IPS DF 6.9 (cell line): ENCODE results near the gene DNMT3L.
"Not testable (repeated sequence)": the region's sequence is repeated elsewhere in the genome, so short reads cannot be mapped to it uniquely, and the experiment has no call there.

ENCODE experiments used
- DNase-seq: peaks from one replicate; pipeline ENCODE4 v3.0.0-alpha.2; 2013; ENCODE audit warnings: low read depth, low spot score
- H3K27ac ChIP-seq: one replicate; pipeline ENCODE4 v1.5.1; 2013; ENCODE audit warnings: low read length, control low read depth
- H3K27me3 ChIP-seq: 2 replicates; pipeline ENCODE4 v1.6.1; 2013; ENCODE audit warnings: mild to moderate bottlenecking, low read length; ENCODE audit not compliant: control insufficient read depth, insufficient read depth
- H3K36me3 ChIP-seq: 2 replicates; pipeline ENCODE4 v1.6.1; 2013; ENCODE audit warnings: low read length; ENCODE audit not compliant: control insufficient read depth, insufficient read depth
- H3K4me1 ChIP-seq: 2 replicates; pipeline ENCODE4 v1.6.1; 2013; ENCODE audit warnings: low read length; ENCODE audit not compliant: control insufficient read depth, insufficient read depth
- H3K4me3 ChIP-seq: 2 replicates; pipeline ENCODE4 v1.5.1; 2013; ENCODE audit warnings: mild to moderate bottlenecking, low read length
- H3K9me3 ChIP-seq: 2 replicates; pipeline ENCODE4 v1.6.1; 2013; ENCODE audit warnings: low read length, inconsistent platforms; ENCODE audit not compliant: control insufficient read depth, insufficient read depth
- WGBS: extraction: QIAGEN DNeasy Blood & Tissue Kit; methylation state at CpG from one replicate; pipeline ENCODE4 v1.1.7; 2013; ENCODE audit warnings: mixed read lengths, missing lambda C conversion rate; ENCODE audit not compliant: insufficient read length, insufficient coverage; 5-methylcytosine and 5-hydroxymethylcytosine counted together

The DNMT3L gene

GRCh38 chr21:44261675-44262295 lies at the start of gene DNMT3L:
Gene DNMT3L, minus strand, starts transcription at chr21:44261897. Its CDS starts 638 bp downstream, at chr21:44261259.
- H3K4me1 ChIP-seq, result peaks cover 3% of the 10 kb centered on the region; the same call in 1 of the 2 replicates
- H3K27me3 ChIP-seq, result no peaks in the 10 kb centered on the region
- H3K4me3 ChIP-seq, result no peak within 1 kb of the TSS
- no peaks in the 10 kb centered on the region for H3K9me3 ChIP-seq
- no peaks in the 10 kb centered on the region for H3K36me3 ChIP-seq
- H3K27ac ChIP-seq, result no peak within 1 kb of the TSS
- WGBS, result no CpG with 5 or more reads among the region's 19 CpGs
- DNase-seq, result no peak

DNA sequence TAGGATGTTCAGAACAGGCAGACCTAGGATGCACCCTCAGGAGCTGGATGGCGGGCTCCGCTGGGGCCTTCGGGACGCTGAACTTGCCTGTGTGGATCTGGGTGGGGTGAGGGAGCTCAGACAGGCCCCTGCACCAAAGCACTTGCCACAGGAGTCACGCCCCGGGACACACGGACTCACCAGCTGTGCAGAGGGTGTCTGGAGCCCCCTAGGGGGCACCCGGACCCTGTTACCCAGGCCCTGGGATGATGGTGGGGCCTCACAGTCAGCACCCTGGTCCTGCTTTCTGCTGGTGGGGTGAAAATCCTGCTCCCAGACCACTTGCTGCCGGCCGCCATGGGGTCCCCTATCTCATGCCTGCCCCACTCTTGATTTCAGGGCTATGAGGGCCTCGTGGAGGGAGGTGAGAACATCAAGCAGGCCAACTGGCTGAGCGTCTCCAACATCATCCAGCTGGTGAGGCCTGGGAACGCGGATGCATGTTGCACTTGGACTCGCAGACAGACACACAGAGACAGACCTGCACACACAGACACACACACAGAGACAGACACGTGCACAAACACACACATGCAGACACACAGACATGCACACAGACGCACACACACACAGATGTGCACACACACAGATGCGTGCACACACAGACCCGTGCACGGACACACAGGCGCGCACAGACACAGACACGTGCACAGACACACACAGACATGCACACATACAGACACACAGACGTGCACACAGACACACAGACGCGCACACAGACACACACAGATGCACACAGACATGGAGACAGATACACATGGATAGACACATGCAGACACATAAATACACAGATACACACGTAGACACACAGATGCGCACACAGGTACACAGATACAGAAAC lies 49.2 kb upstream of the DNMT3L start:
- Histone ChIP-seq H3K27ac (no peak overlapping the region), H3K9me3 (no peaks in the 10 kb centered on the region), H3K4me1 (no peaks in the 10 kb centered on the region), H3K36me3 (peaks cover 26% of the 10 kb centered on the region), H3K4me3 (no peak overlapping the region), H3K27me3 (no peaks in the 10 kb centered on the region)
- DNase-seq, result no peak
- WGBS, result no CpG with 5 or more reads among the region's 28 CpGs

DNA sequence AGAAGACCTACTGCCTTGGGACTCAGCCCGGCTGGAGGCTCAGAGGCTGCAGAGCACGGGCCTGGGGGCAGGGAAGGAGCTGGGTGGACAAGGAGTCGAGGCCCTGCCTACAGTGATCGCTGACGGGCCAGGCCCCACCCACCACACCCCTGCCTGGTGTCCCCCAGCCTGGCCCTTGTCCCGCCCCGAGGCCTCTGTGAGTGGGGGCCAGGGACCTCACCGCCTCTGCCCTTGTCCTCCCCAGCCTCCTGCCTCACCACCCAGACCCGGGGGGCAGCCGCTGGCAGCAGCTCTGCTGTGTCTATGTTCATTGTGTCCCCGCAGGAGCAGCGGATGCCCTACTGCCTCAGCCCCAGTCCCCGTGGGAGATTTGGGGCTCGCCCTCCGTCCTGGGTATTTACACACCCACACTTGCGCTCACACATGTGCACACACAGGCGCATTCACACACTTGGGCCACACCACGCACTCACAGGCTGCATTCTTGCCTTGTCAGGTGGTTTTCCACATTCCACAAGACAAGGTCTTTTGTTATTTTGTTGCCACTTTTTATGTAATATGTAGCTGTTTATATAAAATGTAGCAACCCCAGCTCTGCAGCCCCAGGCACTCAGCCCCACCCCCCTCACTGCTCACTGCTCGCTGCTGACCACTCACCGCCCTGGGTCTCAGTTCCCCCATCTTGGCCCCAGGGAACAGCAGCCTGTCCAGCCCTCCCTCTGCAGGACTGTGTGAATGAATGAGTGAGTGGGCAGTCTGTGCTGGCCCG lies 45.4 kb upstream of the DNMT3L start:
- H3K4me1 ChIP-seq, result peaks cover 3% of the 10 kb centered on the region; the same call in 1 of the 2 replicates
- no peaks in the 10 kb centered on the region for H3K27me3 ChIP-seq
- no peaks in the 10 kb centered on the region for H3K9me3 ChIP-seq
- H3K27ac ChIP-seq, result no peak overlapping the region
- DNase-seq, result no peak
- H3K4me3 ChIP-seq, result no peak overlapping the region
- H3K36me3 ChIP-seq, result peaks cover 13% of the 10 kb centered on the region; the same call in 1 of the 2 replicates
- no CpG with 5 or more reads among the region's 21 CpGs for WGBS

DNA sequence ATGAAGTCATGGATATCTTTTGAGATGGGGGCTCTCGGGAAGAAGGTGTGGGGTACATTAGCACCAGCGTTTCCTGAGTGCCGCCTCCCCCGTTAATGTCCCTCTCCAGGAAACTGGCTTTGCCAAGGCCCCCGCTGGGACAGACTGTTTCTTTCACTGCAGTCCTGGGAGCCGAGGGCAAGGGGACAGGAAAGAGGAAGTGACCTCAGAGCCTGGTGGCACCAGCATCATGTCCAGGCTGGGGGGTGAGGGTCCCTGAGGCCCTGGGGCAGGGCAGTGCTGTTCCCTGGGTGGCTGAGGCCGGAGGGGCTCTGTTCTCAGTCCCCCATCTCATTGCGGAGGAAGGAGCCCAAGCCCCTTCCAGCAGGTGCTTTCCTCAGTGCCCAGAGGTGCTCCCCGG lies 44.0 kb upstream of the DNMT3L start:
- no CpG with 5 or more reads among the region's 9 CpGs for WGBS
- Histone ChIP-seq H3K4me1 (peaks cover 4% of the 10 kb centered on the region), H3K36me3 (0 out of 2 replicates have a peak, but pooled peaks cover 2% of the 10 kb centered on the region), H3K4me3 (no peak overlapping the region), H3K27ac (no peak overlapping the region), H3K9me3 (no peaks in the 10 kb centered on the region), H3K27me3 (no peaks in the 10 kb centered on the region)
- DNase-seq, result no peak

GRCh38 chr21:44304877-44305293 lies 43.2 kb upstream of the DNMT3L start:
- Histone ChIP-seq H3K9me3 (no peaks in the 10 kb centered on the region), H3K36me3 (no peaks in the 10 kb centered on the region), H3K4me3 (no peak overlapping the region), H3K27ac (no peak overlapping the region), H3K27me3 (no peaks in the 10 kb centered on the region), H3K4me1 (peaks cover 4% of the 10 kb centered on the region)
- DNase-seq, result no peak
- no CpG with 5 or more reads among the region's 8 CpGs for WGBS

DNA sequence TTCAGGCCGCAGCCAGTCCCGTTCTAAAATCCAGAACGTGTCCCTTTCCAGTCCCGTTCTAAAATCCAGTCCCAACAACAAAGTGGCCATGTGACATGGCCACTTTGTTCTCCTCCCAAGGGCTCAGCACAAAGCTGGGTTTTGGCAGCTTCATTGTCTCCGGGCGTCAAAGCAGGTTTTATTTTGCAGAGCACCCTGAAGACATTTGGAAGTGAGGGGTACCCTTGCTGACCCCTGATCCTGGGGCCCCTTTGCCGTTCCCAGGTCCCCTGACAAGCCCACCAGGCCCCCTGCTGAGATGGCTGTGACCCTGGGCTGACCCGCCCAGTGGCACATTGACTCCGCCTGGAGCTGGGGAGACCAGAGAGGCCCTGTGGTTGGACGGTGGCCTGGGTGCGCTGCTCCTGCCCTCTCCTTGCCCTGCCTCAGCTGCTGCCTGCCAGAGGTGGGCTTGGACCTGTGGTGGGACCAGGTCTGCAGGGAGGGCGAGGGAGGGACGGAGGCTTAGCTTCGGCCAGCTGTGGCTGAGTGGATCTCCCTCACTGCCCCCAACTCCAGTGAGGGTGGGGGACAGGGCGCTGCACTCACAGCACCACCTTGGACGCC lies 42.4 kb upstream of the DNMT3L start:
- no CpG with 5 or more reads among the region's 16 CpGs for WGBS
- no peaks in the 10 kb centered on the region for H3K9me3 ChIP-seq
- H3K4me1 ChIP-seq, result peaks cover 4% of the 10 kb centered on the region
- no peak for DNase-seq
- H3K4me3 ChIP-seq, result no peak overlapping the region
- H3K36me3 ChIP-seq, result no peaks in the 10 kb centered on the region
- no peak overlapping the region for H3K27ac ChIP-seq
- no peaks in the 10 kb centered on the region for H3K27me3 ChIP-seq

GRCh38 chr21:44303490-44303981 lies 41.8 kb upstream of the DNMT3L start:
- Histone ChIP-seq H3K27ac (no peak overlapping the region), H3K4me1 (peaks cover 4% of the 10 kb centered on the region), H3K4me3 (no peak overlapping the region), H3K9me3 (no peaks in the 10 kb centered on the region), H3K36me3 (no peaks in the 10 kb centered on the region), H3K27me3 (no peaks in the 10 kb centered on the region)
- no peak for DNase-seq
- no CpG with 5 or more reads among the region's 12 CpGs for WGBS

DNA sequence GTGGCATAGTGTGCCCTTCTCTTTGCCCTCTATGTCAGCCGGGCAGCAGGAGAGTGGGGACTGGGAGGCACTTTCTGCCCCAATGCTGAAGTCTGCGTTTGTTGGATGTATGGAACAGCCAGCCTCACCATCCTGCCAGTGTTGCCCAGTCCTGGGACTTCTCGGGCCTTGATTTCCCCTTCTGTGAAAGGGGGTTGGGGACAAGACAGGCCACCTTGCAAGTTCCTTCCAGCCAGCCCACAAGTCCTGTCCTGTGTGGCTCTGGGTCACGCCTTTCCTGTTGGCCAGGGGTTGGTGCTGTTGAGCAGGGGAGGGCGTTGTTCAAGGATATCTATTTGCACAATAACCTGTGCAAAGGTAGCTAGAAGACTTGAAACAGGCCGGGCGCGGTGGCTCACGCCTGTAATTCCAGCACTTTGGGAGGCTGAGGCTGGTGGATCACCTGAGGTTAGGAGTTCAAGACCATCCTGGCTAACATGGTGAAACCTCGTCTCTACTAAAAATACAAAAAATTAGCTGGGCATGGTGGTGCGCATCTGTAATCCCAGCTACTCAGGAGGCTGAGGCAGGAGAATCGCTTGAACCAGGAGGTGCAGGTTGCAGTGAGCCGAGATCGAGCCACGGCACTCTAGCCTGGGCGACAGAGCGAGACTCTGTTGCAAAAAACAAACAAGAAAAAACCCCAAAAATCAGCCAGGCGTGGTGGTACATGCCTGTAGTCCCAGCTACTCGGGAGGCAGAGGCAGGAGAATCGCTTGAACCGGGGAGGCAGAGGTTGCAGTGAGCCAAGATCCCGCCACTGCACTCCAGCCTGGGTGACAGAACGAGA lies 41.1 kb upstream of the DNMT3L start:
- H3K4me3 ChIP-seq, result not testable (repeated sequence)

DNA sequence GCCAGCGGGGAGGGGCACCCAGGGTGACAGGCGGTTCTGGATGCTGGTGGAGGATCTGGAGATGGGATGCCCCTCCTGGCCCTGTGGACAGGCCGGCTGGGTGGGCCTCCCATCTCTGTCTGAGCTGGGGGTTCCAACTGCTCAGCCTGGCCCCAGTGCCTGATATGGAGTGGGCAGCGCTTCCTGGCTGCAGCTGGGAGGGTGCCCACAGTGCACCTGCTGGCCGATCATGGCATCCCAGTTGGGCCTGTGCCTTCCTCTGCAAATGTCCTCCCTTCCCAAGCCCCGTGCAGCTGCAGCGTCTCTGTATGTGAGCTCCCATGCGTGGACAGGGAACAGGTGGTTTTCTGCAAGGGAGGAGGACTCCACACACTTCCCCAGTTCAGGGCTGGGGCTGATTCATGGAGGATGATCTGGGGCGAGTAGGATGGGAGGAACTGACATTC lies 40.3 kb upstream of the DNMT3L start:
- no peak overlapping the region for H3K27ac ChIP-seq
- H3K36me3 ChIP-seq, result no peaks in the 10 kb centered on the region
- no CpG with 5 or more reads among the region's 9 CpGs for WGBS
- H3K27me3 ChIP-seq, result no peaks in the 10 kb centered on the region
- no peaks in the 10 kb centered on the region for H3K9me3 ChIP-seq
- H3K4me1 ChIP-seq, result peaks cover 4% of the 10 kb centered on the region
- no peak overlapping the region for H3K4me3 ChIP-seq
- no peak for DNase-seq

More for the DNA sequence above, 41.1 kb upstream of the DNMT3L start:
- not testable (repeated sequence) for H3K27me3 ChIP-seq, H3K4me1 ChIP-seq, H3K27ac ChIP-seq, H3K36me3 ChIP-seq, DNase-seq, H3K9me3 ChIP-seq
- no CpG with 5 or more reads among the region's 23 CpGs for WGBS
